Stimulated activated CD8-positive, alpha-beta memory T cell treated with anti-CD3 and anti-CD28 coated beads, Interleukin-4, amount 100 ng/mL, for 4 hours (primary cell): ENCODE measurements around the gene CCNJ.
A peak's percentile ranks its signal among the peaks of the same experiment; 100 is the strongest.

Experiments
- DNase-seq, 2 donors: peaks; one replicate each; pipeline ENCODE4 v3.0.0-alpha.2; 2020; ENCODE audit warnings: low read depth in 2 of 2, low spot score in 1 of 2

Gene CCNJ

GRCh38 chr10:96053985-96054384 lies 10.6 kb downstream of the CCNJ start:
- DNase-seq: no peak

GRCh38 chr10:96056787-96057186 lies 13.4 kb downstream of the CCNJ start:
- no peak for DNase-seq

GRCh38 chr10:96061232-96061631 lies 17.8 kb downstream of the CCNJ start:
- DNase-seq: no peak

GRCh38 chr10:96072674-96073073 lies 29.3 kb downstream of the CCNJ start:
- DNase-seq: no peak

GRCh38 chr10:96073722-96074121 lies 30.3 kb downstream of the CCNJ start:
- no peak for DNase-seq

GRCh38 chr10:96074776-96075175 lies 31.4 kb downstream of the CCNJ start:
- no peak for DNase-seq

- no peak for DNase-seq
Observed at GRCh38 chr10:96075977-96076376, 32.6 kb downstream of the CCNJ start.

- no peak for DNase-seq
Observed at GRCh38 chr10:96077156-96077555, 33.8 kb downstream of the CCNJ start.

- no peak for DNase-seq
Observed at GRCh38 chr10:96082153-96082552, 38.8 kb downstream of the CCNJ start.

- DNase-seq: no peak
Observed at GRCh38 chr10:96082748-96083147, 39.4 kb downstream of the CCNJ start.

- DNase-seq: no peak
Observed at GRCh38 chr10:96089116-96089515, 45.7 kb downstream of the CCNJ start.

GRCh38 chr10:96089670-96090462 lies 46.5 kb downstream of the CCNJ start:
- peak; percentile 83 for DNase-seq

- DNase-seq: no peak
Observed at GRCh38 chr10:96090463-96090800, 47.0 kb downstream of the CCNJ start.

GRCh38 chr10:96092999-96093767 lies 49.8 kb downstream of the CCNJ start:
- DNase-seq: no peak

GRCh38 chr10:96093948-96094347 lies 50.6 kb downstream of the CCNJ start:
- no peak for DNase-seq

GRCh38 chr10:96096958-96097357 lies 53.6 kb downstream of the CCNJ start:
- no peak for DNase-seq

- no peak for DNase-seq
Observed at GRCh38 chr10:96097865-96098264, 54.5 kb downstream of the CCNJ start.

GRCh38 chr10:96107623-96108038 lies 64.2 kb downstream of the CCNJ start:
- no peak for DNase-seq
